GM12891 (cell line): ENCODE measurements around the gene THADA.

Source experiments
- POLR2A ChIP-seq: IDR thresholded peaks from 2 replicates; pipeline ENCODE4 v1.6.1; 2011; ENCODE audit warnings: low read depth, low read length, control low read depth
- TAF1 ChIP-seq: IDR thresholded peaks from 2 replicates; pipeline ENCODE4 v1.6.1; 2011; ENCODE audit warnings: low read depth, low read length, control low read depth

DNA sequence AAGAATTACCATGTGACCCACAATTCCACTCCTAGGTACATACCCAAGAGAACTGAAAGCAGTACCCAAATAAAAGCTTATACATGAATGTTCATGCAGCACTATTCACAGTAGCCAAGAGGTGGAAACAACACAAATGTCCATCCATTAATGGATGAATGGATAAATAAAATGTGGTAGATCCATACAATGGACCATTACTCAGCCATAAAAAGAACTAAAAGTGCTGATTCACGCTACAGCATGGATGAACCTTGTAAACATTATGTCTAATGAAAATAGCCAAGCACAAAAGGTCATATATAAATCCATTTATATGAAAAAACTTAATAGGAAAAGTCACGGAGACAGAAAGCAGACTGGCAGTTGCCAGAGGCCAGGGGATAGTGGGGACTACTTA lies 345.8 kb downstream of the THADA start:
- TF ChIP-seq POLR2A (no peak), TAF1 (no peak)
